H1 (cell line): ENCODE results near the gene SLC25A12. TPM values are rescaled to one million over a fixed set of nuclear protein-coding genes. Genes with fewer than 3 reads are reported as not detected.

ENCODE experiments used
- CTCF ChIA-PET: fragments of 300-600 bp; sonication (Branson Sonifier 250); formaldehyde crosslinking; loops from one replicate; lab custom pipeline; 2021; ENCODE audit not compliant: partially characterized antibody; lab: Charles Lee
- POLR2A ChIA-PET: fragments of 300-600 bp; sonication (Branson Sonifier 250); formaldehyde crosslinking; loops from one replicate; lab custom pipeline; 2021; ENCODE audit warnings: inconsistent platforms; ENCODE audit not compliant: partially characterized antibody; lab: Charles Lee
- DNase-seq, 2 experiments: peaks; one replicate each; pipeline versions ENCODE4 v3.0.0 to v3.0.0-alpha.2; 2010 to 2022; ENCODE audit warnings: low spot score in 2 of 2, low read depth in 1 of 2, mixed read lengths in 1 of 2
- FAIRE-seq: peaks from 2 replicates; lab custom pipeline; 2011; peaks lifted over from hg19 to GRCh38; lab: Jason Lieb, UNC
- H2AFZ ChIP-seq: 2 replicates; pipeline ENCODE4 v1.8.1; 2012; ENCODE audit warnings: low read length, inconsistent platforms
- H2AK5ac ChIP-seq: 2 replicates; pipeline ENCODE4 v1.6.1; 2013; ENCODE audit warnings: low read depth, low read length
- H2BK120ac ChIP-seq: replicated peaks from 2 replicates; pipeline ENCODE3; 2013; ENCODE audit warnings: low read depth, low read length, inconsistent platforms
- H2BK12ac ChIP-seq: 2 replicates; pipeline ENCODE4 v1.6.1; 2013; ENCODE audit warnings: low read depth, low read length
- H2BK15ac ChIP-seq: 2 replicates; pipeline ENCODE4 v1.6.1; 2013; ENCODE audit warnings: low read length
- H2BK20ac ChIP-seq: 2 replicates; pipeline ENCODE4 v1.6.1; 2013; ENCODE audit warnings: low read length
- H2BK5ac ChIP-seq: 2 replicates; pipeline ENCODE4 v1.6.1; 2013; ENCODE audit warnings: low read depth, low read length
- H3K14ac ChIP-seq: 2 replicates; pipeline ENCODE4 v1.6.1; 2013; ENCODE audit warnings: inconsistent platforms; ENCODE audit not compliant: insufficient read length
- H3K18ac ChIP-seq: 2 replicates; pipeline ENCODE4 v1.6.1; 2013; ENCODE audit warnings: low read length; ENCODE audit errors: extremely low read depth
- H3K23ac ChIP-seq: 2 replicates; pipeline ENCODE4 v1.6.1; 2013; ENCODE audit warnings: inconsistent platforms; ENCODE audit not compliant: insufficient read length
- H3K23me2 ChIP-seq: 2 replicates; pipeline ENCODE4 v1.6.1; 2013; ENCODE audit warnings: low read depth, low read length
- H3K27ac ChIP-seq: 2 replicates; pipeline ENCODE4 v1.6.1; 2011; ENCODE audit warnings: low read depth, low read length, inconsistent platforms
- H3K27me3 ChIP-seq, 4 experiments: replicated peaks in 1 of 4; 1 replicate in 1 of 4; 2 replicates in 3 of 4; pipeline versions ENCODE4 v1.6.1 to v1.8.1; 2011 to 2013; ENCODE audit warnings: low read length in 3 of 4, mild to moderate bottlenecking in 3 of 4, inconsistent platforms in 2 of 4, mixed read lengths in 2 of 4, moderate library complexity in 1 of 4; ENCODE audit not compliant: control insufficient read depth in 3 of 4, insufficient read depth in 3 of 4; ENCODE audit errors: extremely low read depth in 1 of 4
- H3K36me3 ChIP-seq, 4 experiments: 2 replicates each; pipeline versions ENCODE4 v1.6.1 to v1.8.1; 2011 to 2013; ENCODE audit warnings: mild to moderate bottlenecking in 4 of 4, low read length in 3 of 4, moderate library complexity in 2 of 4, control low read depth in 1 of 4, inconsistent platforms in 1 of 4; ENCODE audit not compliant: insufficient read depth in 4 of 4, control insufficient read depth in 2 of 4
- H3K4ac ChIP-seq: replicated peaks from 2 replicates; pipeline ENCODE3; 2013; ENCODE audit warnings: low read length, low read depth, mixed read lengths, inconsistent platforms; ENCODE audit not compliant: insufficient read length
- H3K4me1 ChIP-seq, 4 experiments: replicated peaks in 1 of 4; 1 replicate in 1 of 4; 2 replicates in 3 of 4; pipeline versions ENCODE4 v1.6.1 to v1.8.1; 2011 to 2013; ENCODE audit warnings: low read length in 3 of 4, inconsistent platforms in 2 of 4, mixed read lengths in 1 of 4; ENCODE audit not compliant: insufficient read depth in 4 of 4, control insufficient read depth in 3 of 4
- H3K4me2 ChIP-seq, 2 experiments: 2 replicates each; pipeline versions ENCODE4 v1.6.1 to v1.8.1; 2011 to 2013; ENCODE audit warnings: low read depth in 2 of 2, low read length in 2 of 2, control low read depth in 1 of 2, inconsistent platforms in 1 of 2, mild to moderate bottlenecking in 1 of 2; ENCODE audit not compliant: insufficient read depth in 1 of 2
- H3K4me3 ChIP-seq, 4 experiments: fragments of 200-600, 300-600 bp in 1 of 4; sonication (generic), shearing (Covaris generic), sonication (Bioruptor Twin) in 1 of 4; 2 replicates each; pipeline versions ENCODE4 v1.5.1 to v1.8.1; 2011 to 2016; ENCODE audit warnings: low read length in 4 of 4, low read depth in 3 of 4, control low read depth in 2 of 4, inconsistent platforms in 2 of 4, mild to moderate bottlenecking in 2 of 4, mixed read lengths in 1 of 4, moderate library complexity in 1 of 4; ENCODE audit not compliant: insufficient read depth in 2 of 4; ENCODE audit errors: extremely low read depth in 1 of 4
- H3K56ac ChIP-seq: replicated peaks from 2 replicates; pipeline ENCODE3; 2013; ENCODE audit warnings: low read depth, mild to moderate bottlenecking, mixed read lengths, low read length, inconsistent platforms; ENCODE audit not compliant: insufficient read length
- H3K79me1 ChIP-seq: 2 replicates; pipeline ENCODE4 v1.6.1; 2013; ENCODE audit warnings: low read depth, low read length, control low read depth
- H3K79me2 ChIP-seq, 2 experiments: 2 replicates each; pipeline versions ENCODE4 v1.6.1 to v1.8.1; 2012 to 2013; ENCODE audit warnings: low read length in 2 of 2, mild to moderate bottlenecking in 2 of 2, inconsistent platforms in 1 of 2; ENCODE audit not compliant: insufficient read depth in 2 of 2, control insufficient read depth in 1 of 2
- H3K9ac ChIP-seq, 4 experiments: replicated peaks in 1 of 4; 1 replicate in 1 of 4; 2 replicates in 3 of 4; pipeline versions ENCODE4 v1.6.1 to v1.8.1; 2011 to 2013; ENCODE audit warnings: low read depth in 3 of 4, low read length in 3 of 4, control low read depth in 2 of 4, mild to moderate bottlenecking in 2 of 4, moderate library complexity in 2 of 4, inconsistent platforms in 1 of 4; ENCODE audit errors: extremely low read depth in 1 of 4
- H3K9me3 ChIP-seq, 2 experiments: 2 replicates each; pipeline versions ENCODE4 v1.6.1 to v1.8.1; 2012 to 2013; ENCODE audit warnings: mild to moderate bottlenecking in 2 of 2, moderate library complexity in 2 of 2, control low read depth in 1 of 2, inconsistent platforms in 1 of 2, low read depth in 1 of 2, low read length in 1 of 2, mixed read lengths in 1 of 2; ENCODE audit not compliant: insufficient read depth in 2 of 2
- H4K20me1 ChIP-seq, 2 experiments: replicated peaks in 1 of 2; 2 replicates each; pipeline versions ENCODE3 to v1.8.1; 2011 to 2013; ENCODE audit warnings: inconsistent platforms in 2 of 2, low read length in 2 of 2, mild to moderate bottlenecking in 1 of 2; ENCODE audit not compliant: insufficient read depth in 2 of 2, control insufficient read depth in 1 of 2
- H4K5ac ChIP-seq: 2 replicates; pipeline ENCODE4 v1.6.1; 2013; ENCODE audit warnings: low read length, low read depth, mixed read lengths, inconsistent platforms; ENCODE audit not compliant: insufficient read length
- H4K8ac ChIP-seq: 2 replicates; pipeline ENCODE4 v1.8.0; 2013; ENCODE audit warnings: mild to moderate bottlenecking, moderate library complexity, low read length, inconsistent platforms; ENCODE audit not compliant: insufficient read depth; ENCODE audit errors: extremely low read depth
- H4K91ac ChIP-seq: replicated peaks from 2 replicates; pipeline ENCODE3; 2013; ENCODE audit warnings: low read length, mixed read lengths, inconsistent platforms; ENCODE audit not compliant: insufficient read length
- CBX5 ChIP-seq: fragments of 300-800, 300-1000 bp; sonication (generic); IDR thresholded peaks from 2 replicates; pipeline ENCODE4 v1.7.1; 2016; ENCODE audit warnings: antibody characterized with exemption, low read length, low read depth
- EZH2 ChIP-seq: fragments of 200-600 bp; sonication (generic); IDR thresholded peaks from 2 replicates; pipeline ENCODE4 v1.7.1; 2012; ENCODE audit warnings: low read depth, mild to moderate bottlenecking, moderate library complexity, low read length, inconsistent platforms; ENCODE audit not compliant: severe bottlenecking
- POLR2A ChIP-seq, 2 experiments: IDR thresholded peaks; 1 replicate in 1 of 2; 2 replicates in 1 of 2; pipeline ENCODE4 v1.6.1; 2011; ENCODE audit warnings: low read depth in 2 of 2, low read length in 2 of 2, mild to moderate bottlenecking in 2 of 2; ENCODE audit errors: control extremely low read depth in 1 of 2
- WGBS, 2 experiments: shearing (Covaris generic) in 1 of 2; methylation state at CpG; one replicate each; pipeline versions ENCODE4 v1.1.6 to v1.1.7; 2013 to 2015; ENCODE audit warnings: low lambda C conversion rate in 2 of 2, mixed read lengths in 2 of 2, inconsistent platforms in 1 of 2, low coverage in 1 of 2, missing lambda C conversion rate in 1 of 2; ENCODE audit not compliant: insufficient replicate concordance in 2 of 2, insufficient coverage in 1 of 2, insufficient read length in 1 of 2; ENCODE audit errors: extremely low coverage in 1 of 2, missing lambda C conversion rate in 1 of 2; 5-methylcytosine and 5-hydroxymethylcytosine counted together
- polyA plus RNA-seq, 7 experiments: library from polyadenylated mRNA; depleted of rRNA in 3 of 7; stranded (reverse) in 5 of 7; unstranded in 2 of 7; fragments of >200 nt in 5 of 7; fragments of 200-250 nt in 2 of 7; gene quantifications; 1 replicate in 5 of 7; 2 replicates in 1 of 7; 4 replicates in 1 of 7; pipeline versions ENCODE4 v1.2.1 to v1.2.3, GENCODE V29; 2011 to 2013; ENCODE audit warnings: missing spikeins in 2 of 7, mixed read lengths in 2 of 7
- total RNA-seq: library from RNA; stranded (reverse); fragmentation: NEBNext Ultra II Directional; extraction: Animal tissue kit (Norgen Biotek cat#: 25700); gene quantifications from 2 replicates; pipeline ENCODE4 v1.2.1, GENCODE V29; 2021

SLC25A12 gene
- total and polyA plus RNA-seq, 2 of the 8 experiments (the other 6 are each of a cell fraction or from before 2014, with no cell fraction given), result 7.7 to 10.2 TPM

GRCh38 chr2:171910494-171910893 lies 16.4 kb upstream of the SLC25A12 start:
- FAIRE-seq, result no peak
- Histone ChIP-seq H3K79me1 (no peaks in the 10 kb centered on the region), H2BK5ac (no peak overlapping the region), H3K56ac (no peak overlapping the region), H3K27ac (no peak overlapping the region), H3K27me3 (no peaks in the 10 kb centered on the region), H2BK120ac (no peak overlapping the region), H3K36me3 (no peaks in the 10 kb centered on the region), H3K9ac (no peak overlapping the region), H3K18ac (no peak overlapping the region), H2BK12ac (no peak overlapping the region), H3K4me3 (no peak overlapping the region), H2AK5ac (no peak overlapping the region), H4K5ac (no peak overlapping the region), H3K4me2 (no peak overlapping the region), H3K9me3 (no peaks in the 10 kb centered on the region), H4K8ac (no peak overlapping the region), H3K4ac (no peak overlapping the region), H4K91ac (no peak overlapping the region), H2BK15ac (no peak overlapping the region), H2AFZ (no peak overlapping the region), H3K14ac (no peak overlapping the region), H2BK20ac (no peak overlapping the region), H4K20me1 (no peaks in the 10 kb centered on the region), H3K79me2 (no peaks in the 10 kb centered on the region), H3K23me2 (no peaks in the 10 kb centered on the region), H3K23ac (no peak overlapping the region), H3K4me1 (no peaks in the 10 kb centered on the region)
- 82% methylated on average over 1 of the region's 1 CpG; no CpG with 5 or more reads in 1 of the 2 experiments for WGBS, 2 experiments
- no peak for DNase-seq
- TF ChIP-seq EZH2 (no peak), POLR2A (IDR thresholded peaks at IDR 0.05; ENCODE audit: control extremely low read depth in 1 of 2, low read depth in 2 of 2, low read length in 2 of 2) (no peak), CBX5 (no peak)
- ChIA-PET POLR2A (interaction anchor here (1.2 kb wide), 1 partner anchor 9 kb away, joined by 4 read pairs; no protein-coding TSS in a partner anchor), CTCF (no interaction called here)
